H9 (cell line): ENCODE data around the gene TMED7. TPM values are rescaled to one million over a fixed set of nuclear protein-coding genes. Genes with fewer than 3 reads are reported as not detected.

Experiments
- DNase-seq: peaks from one replicate; pipeline ENCODE4 v3.0.0-alpha.2; 2017
- H2AFZ ChIP-seq: one replicate; pipeline ENCODE4 v1.6.1; 2013; ENCODE audit warnings: mild to moderate bottlenecking, low read length, control low read depth, moderate library complexity
- H2AK5ac ChIP-seq: 2 replicates; pipeline ENCODE4 v1.6.1; 2013; ENCODE audit warnings: low read length, control low read depth, mixed read lengths; ENCODE audit not compliant: insufficient read length
- H2BK120ac ChIP-seq: one replicate; pipeline ENCODE4 v1.6.1; 2013; ENCODE audit warnings: low read depth, mild to moderate bottlenecking, low read length, control low read depth, inconsistent platforms; ENCODE audit not compliant: poor library complexity, severe bottlenecking
- H2BK12ac ChIP-seq: 2 replicates; pipeline ENCODE4 v1.6.1; 2013; ENCODE audit warnings: low read length, control low read depth, mixed read lengths, low read depth; ENCODE audit not compliant: insufficient read length
- H2BK15ac ChIP-seq: 2 replicates; pipeline ENCODE4 v1.6.1; 2013; ENCODE audit warnings: low read depth, low read length, control low read depth
- H2BK20ac ChIP-seq: one replicate; pipeline ENCODE4 v1.6.1; 2013; ENCODE audit warnings: low read depth, mild to moderate bottlenecking, low read length, control low read depth, inconsistent platforms; ENCODE audit not compliant: poor library complexity, severe bottlenecking
- H2BK5ac ChIP-seq: 2 replicates; pipeline ENCODE4 v1.6.1; 2013; ENCODE audit warnings: low read length, control low read depth, mixed read lengths; ENCODE audit not compliant: insufficient read length
- H3K14ac ChIP-seq: 2 replicates; pipeline ENCODE4 v1.6.1; 2013; ENCODE audit warnings: low read length, control low read depth; ENCODE audit not compliant: insufficient read depth
- H3K18ac ChIP-seq: 2 replicates; pipeline ENCODE4 v1.6.1; 2013; ENCODE audit warnings: low read depth, mild to moderate bottlenecking, mixed read lengths, low read length, control low read depth; ENCODE audit not compliant: insufficient read length
- H3K23ac ChIP-seq: 2 replicates; pipeline ENCODE4 v1.6.1; 2013; ENCODE audit warnings: low read length, control low read depth, mixed read lengths, low read depth; ENCODE audit not compliant: insufficient read length
- H3K23me2 ChIP-seq: 2 replicates; pipeline ENCODE4 v1.6.1; 2013; ENCODE audit warnings: low read depth, mild to moderate bottlenecking, mixed read lengths, low read length, control low read depth; ENCODE audit not compliant: insufficient read length, poor library complexity, severe bottlenecking
- H3K27ac ChIP-seq: 2 replicates; pipeline ENCODE4 v1.5.1; 2013; ENCODE audit warnings: low read length, control low read depth, mixed read lengths, low read depth; ENCODE audit not compliant: insufficient read length
- H3K27me3 ChIP-seq: 2 replicates; pipeline ENCODE4 v1.6.1; 2013; ENCODE audit warnings: low read length, control low read depth, inconsistent platforms; ENCODE audit not compliant: insufficient read depth
- H3K4ac ChIP-seq: 2 replicates; pipeline ENCODE4 v1.6.1; 2013; ENCODE audit warnings: low read depth, mild to moderate bottlenecking, control low read depth, inconsistent platforms, low read length, moderate library complexity
- H3K4me1 ChIP-seq: 2 replicates; pipeline ENCODE4 v1.6.1; 2013; ENCODE audit warnings: low read length, control low read depth, inconsistent platforms; ENCODE audit not compliant: insufficient read depth
- H3K4me2 ChIP-seq: 2 replicates; pipeline ENCODE4 v1.6.1; 2013; ENCODE audit warnings: low read length, control low read depth, mixed read lengths; ENCODE audit not compliant: insufficient read length, insufficient read depth
- H3K56ac ChIP-seq: 2 replicates; pipeline ENCODE4 v1.6.1; 2013; ENCODE audit warnings: low read depth, mild to moderate bottlenecking, mixed read lengths, low read length, control low read depth; ENCODE audit not compliant: insufficient read length
- H3K79me1 ChIP-seq: 2 replicates; pipeline ENCODE4 v1.6.1; 2013; ENCODE audit warnings: low read depth, mild to moderate bottlenecking, moderate library complexity, low read length, control low read depth, inconsistent platforms; ENCODE audit not compliant: insufficient read depth, poor library complexity, severe bottlenecking
- H3K79me2 ChIP-seq: 2 replicates; pipeline ENCODE4 v1.6.1; 2013; ENCODE audit warnings: low read length, control low read depth, inconsistent platforms; ENCODE audit not compliant: insufficient read depth
- H3K9ac ChIP-seq: 2 replicates; pipeline ENCODE4 v1.6.1; 2013; ENCODE audit warnings: low read length, control low read depth, mixed read lengths; ENCODE audit not compliant: insufficient read length; ENCODE audit errors: extremely low read depth
- H3K9me3 ChIP-seq: one replicate; pipeline ENCODE4 v1.6.1; 2013; ENCODE audit warnings: low read depth, low read length, inconsistent platforms; ENCODE audit not compliant: control insufficient read depth
- H3T11ph ChIP-seq: one replicate; pipeline ENCODE4 v1.6.1; 2013; ENCODE audit warnings: mild to moderate bottlenecking, low read length, control low read depth, inconsistent platforms
- H4K20me1 ChIP-seq: one replicate; pipeline ENCODE4 v1.6.1; 2013; ENCODE audit not compliant: control insufficient read depth, insufficient read length, insufficient read depth
- H4K5ac ChIP-seq: 2 replicates; pipeline ENCODE4 v1.6.1; 2013; ENCODE audit warnings: low read depth, mild to moderate bottlenecking, mixed read lengths, low read length, control low read depth; ENCODE audit not compliant: insufficient read length
- H4K8ac ChIP-seq: replicated peaks from 2 replicates; pipeline ENCODE4 v1.6.1; 2013; ENCODE audit warnings: low read length, control low read depth, mixed read lengths, low read depth; ENCODE audit not compliant: insufficient read length
- H4K91ac ChIP-seq: 2 replicates; pipeline ENCODE4 v1.6.1; 2013; ENCODE audit warnings: low read depth, mild to moderate bottlenecking, moderate library complexity, mixed read lengths, low read length, control low read depth; ENCODE audit not compliant: insufficient read length
- H3K27ac Mint-ChIP-seq, 3 experiments: 2 replicates in 2 of 3; 3 replicates in 1 of 3; pipeline ENCODE4 v1.8.0; 2020 to 2021; ENCODE audit warnings: mixed read lengths in 3 of 3, mild to moderate bottlenecking in 1 of 3, moderate library complexity in 1 of 3
- H3K27me3 Mint-ChIP-seq: 2 replicates; pipeline ENCODE4 v1.8.0; 2021; ENCODE audit warnings: low read depth, mild to moderate bottlenecking, moderate library complexity, mixed read lengths
- H3K36me3 Mint-ChIP-seq, 3 experiments: 2 replicates in 2 of 3; 3 replicates in 1 of 3; pipeline ENCODE4 v1.8.0; 2020 to 2021; ENCODE audit warnings: low read depth in 3 of 3, mixed read lengths in 3 of 3; ENCODE audit not compliant: insufficient read depth in 1 of 3
- H3K4me1 Mint-ChIP-seq, 2 experiments: 2 replicates each; pipeline ENCODE4 v1.8.0; 2020; ENCODE audit warnings: mixed read lengths in 2 of 2
- H3K4me3 Mint-ChIP-seq, 2 experiments: 2 replicates in 1 of 2; 3 replicates in 1 of 2; pipeline ENCODE4 v1.8.0; 2020 to 2021; ENCODE audit warnings: mild to moderate bottlenecking in 2 of 2, mixed read lengths in 2 of 2, moderate library complexity in 1 of 2
- H3K9me3 Mint-ChIP-seq, 2 experiments: 2 replicates in 1 of 2; 3 replicates in 1 of 2; pipeline ENCODE4 v1.8.0; 2020; ENCODE audit warnings: mild to moderate bottlenecking in 2 of 2, mixed read lengths in 2 of 2, moderate library complexity in 1 of 2
- CTCF ChIP-seq: fragments of 200-600 bp; sonication (generic); conservative IDR thresholded peaks from 3 replicates; pipeline ENCODE4 v1.8.0; 2021; ENCODE audit warnings: antibody characterized with exemption, mild to moderate bottlenecking
- WGBS: extraction: QIAGEN DNeasy Blood & Tissue Kit; methylation state at CpG from one replicate; pipeline ENCODE4 v1.1.7; 2013; ENCODE audit warnings: missing lambda C conversion rate, low lambda C conversion rate, mixed read lengths; ENCODE audit not compliant: insufficient read length; ENCODE audit errors: extremely low coverage; 5-methylcytosine and 5-hydroxymethylcytosine counted together
- total RNA-seq: library from RNA; stranded (reverse); gene quantifications from 2 replicates; pipeline ENCODE4 v1.2.1, GENCODE V29; 2021

TMED7 gene
- total RNA-seq, 1 experiment from 2014 or later: 68.8 TPM

- Histone ChIP-seq H3K4ac (no peak overlapping the region), H4K8ac (no peak overlapping the region), H2BK5ac (no peak overlapping the region), H3K23ac (no peak overlapping the region), H2AK5ac (no peak overlapping the region), H4K5ac (no peak overlapping the region), H3K9me3 (no peaks in the 10 kb centered on the region), H3K27ac (no peak overlapping the region), H2AFZ (no peak overlapping the region), H3K56ac (no peak overlapping the region), H3K79me1 (no peaks in the 10 kb centered on the region), H3K4me1 (no peaks in the 10 kb centered on the region; the same call in 1 of the 2 replicates), H2BK12ac (no peak overlapping the region), H2BK120ac (no peak overlapping the region), H3K4me2 (no peak overlapping the region), H4K91ac (no peak overlapping the region), H2BK15ac (no peak overlapping the region), H3K23me2 (no peaks in the 10 kb centered on the region), H3K18ac (no peak overlapping the region), H3K79me2 (no peaks in the 10 kb centered on the region), H3T11ph (no peak overlapping the region), H4K20me1 (no peaks in the 10 kb centered on the region), H3K14ac (no peak overlapping the region), H3K27me3 (no peaks in the 10 kb centered on the region), H3K9ac (no peak overlapping the region), H2BK20ac (no peak overlapping the region)
- H3K36me3 Mint-ChIP-seq: no peaks in the 10 kb centered on the region
- H3K4me1 Mint-ChIP-seq: peaks cover 2 to 3% of the 10 kb centered on the region in 2 experiments
- no peaks in the 10 kb centered on the region for H3K9me3 Mint-ChIP-seq
- H3K27ac Mint-ChIP-seq: no peak overlapping the region
- H3K27me3 Mint-ChIP-seq: no peaks in the 10 kb centered on the region
- TF ChIP-seq CTCF: no peak
- no CpG with 5 or more reads among the region's 1 CpG for WGBS
- H3K4me3 Mint-ChIP-seq: no peak overlapping the region
- DNase-seq: no peak
Measured at GRCh38 chr5:115649541-115649940, 23.7 kb upstream of the TMED7 start.
